Cerebellar cortex (tissue), 1 donor: Measurements from ENCODE around the gene FAM200A.
"Not testable (repeated sequence)": the region's sequence is repeated elsewhere in the genome, so short reads cannot be mapped to it uniquely, and the experiment has no call there.

ENCODE experiments used
- DNase-seq: peaks from one replicate; pipeline ENCODE4 v3.0.0-alpha.2; 2015; ENCODE audit warnings: low spot score

Gene FAM200A

DNA sequence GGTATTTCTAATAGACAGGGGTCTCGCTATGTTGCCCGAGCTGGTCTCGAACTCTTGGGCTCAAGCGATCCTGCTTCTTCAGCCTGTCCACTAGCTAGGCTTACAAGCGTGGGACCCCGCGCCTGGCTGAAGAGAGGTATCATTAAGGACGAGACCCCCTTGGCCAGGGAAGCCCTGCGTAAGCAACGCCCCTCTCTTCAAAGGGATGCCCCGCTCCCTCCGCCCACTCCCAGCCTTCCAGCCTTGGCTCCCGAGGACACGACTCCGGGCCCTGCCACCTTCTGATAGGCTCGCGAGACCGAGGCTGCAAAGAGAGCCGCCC, 47.7 kb downstream of the FAM200A start:
- DNase-seq: peak; percentile 98

DNA sequence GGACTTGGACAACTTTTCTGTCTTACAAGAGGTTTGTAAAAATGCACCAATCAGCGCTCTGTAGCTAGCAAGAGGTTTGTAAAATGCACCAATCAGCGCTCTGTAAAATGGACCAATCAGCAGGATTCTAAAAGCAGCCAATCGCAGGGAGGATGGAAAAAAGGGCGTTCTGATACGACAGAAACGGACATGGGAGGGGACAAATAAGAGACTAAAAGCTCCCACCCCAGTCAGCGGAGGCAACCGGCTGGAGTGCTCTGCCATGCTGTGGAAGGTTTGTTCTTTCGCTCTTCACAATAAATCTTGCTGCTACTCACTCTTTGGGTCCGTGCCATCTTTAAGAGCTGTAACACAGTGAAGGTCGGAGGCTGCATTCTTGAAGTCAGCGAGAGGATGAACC, 50.7 kb downstream of the FAM200A start:
- DNase-seq: not testable (repeated sequence)

DNA sequence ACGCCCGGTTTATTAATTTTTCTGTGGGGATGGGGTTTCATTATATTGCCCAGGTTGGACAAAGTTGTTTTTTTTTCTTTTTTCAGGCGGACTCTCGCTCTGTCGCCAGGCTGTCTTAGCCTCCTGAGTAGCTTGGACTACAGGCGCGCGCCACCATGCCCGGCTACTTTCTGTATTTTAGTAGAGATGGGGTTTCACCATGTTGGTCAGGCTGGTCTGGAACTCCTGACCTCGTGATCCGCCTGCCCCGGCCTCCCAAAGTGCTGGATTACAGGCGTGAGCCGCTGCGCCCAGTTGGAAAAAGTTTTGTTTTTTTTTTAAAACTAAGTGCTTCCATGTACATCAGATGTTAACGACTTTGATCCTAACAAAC, 51.3 kb downstream of the FAM200A start:
- DNase-seq: no peak

DNA sequence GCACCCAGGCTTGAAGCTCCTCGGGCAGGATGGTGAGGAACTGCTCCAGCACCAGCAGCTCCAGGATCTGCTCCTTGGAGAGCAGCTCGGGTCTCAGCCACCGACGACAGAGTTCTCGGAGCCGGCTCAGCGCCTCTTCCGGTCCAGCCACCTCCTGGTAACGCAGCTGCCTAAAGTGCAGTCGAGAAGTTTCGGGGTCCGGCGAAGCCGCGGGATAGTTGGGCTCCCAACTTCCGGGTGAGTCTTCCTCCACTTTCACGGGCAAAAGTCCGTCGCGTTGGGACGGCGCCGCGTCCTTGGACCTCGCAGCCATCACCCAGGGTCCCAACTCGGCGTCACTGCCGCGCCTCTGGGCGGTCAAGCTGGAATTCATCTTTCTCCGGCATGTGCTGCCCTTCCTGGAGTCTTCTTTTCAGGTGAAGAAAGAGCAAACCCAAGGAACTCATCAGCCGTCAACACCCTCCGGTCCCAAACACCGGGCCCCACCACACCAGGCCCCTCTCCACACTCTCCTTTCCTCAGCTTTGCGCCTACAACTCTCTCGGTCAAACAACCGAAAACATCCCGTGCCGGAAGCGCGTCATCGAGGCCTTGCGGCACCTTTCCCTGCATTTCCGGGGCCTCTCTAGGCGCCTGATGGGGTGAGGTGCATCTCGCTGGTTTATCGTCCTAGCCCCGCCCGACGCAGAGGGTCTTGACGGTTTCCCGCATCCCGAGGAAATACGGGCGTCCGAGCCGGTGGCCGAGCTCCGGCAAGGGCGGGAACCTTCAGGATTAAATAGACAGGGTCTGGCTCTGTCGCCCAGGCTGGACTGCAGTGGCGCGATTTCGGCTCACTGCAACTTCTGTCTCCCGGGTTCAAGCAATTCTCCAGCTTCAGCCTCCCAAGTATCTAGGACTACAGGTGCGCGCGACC, 51.9 kb downstream of the FAM200A start, which contains the start of gene ZNF394:
Gene ZNF394 (minus strand): TSS at position 561 of the 916 bp plus-strand sequence. CDS start 188 bp downstream, at position 373.
- DNase-seq: peak; percentile 98

DNA sequence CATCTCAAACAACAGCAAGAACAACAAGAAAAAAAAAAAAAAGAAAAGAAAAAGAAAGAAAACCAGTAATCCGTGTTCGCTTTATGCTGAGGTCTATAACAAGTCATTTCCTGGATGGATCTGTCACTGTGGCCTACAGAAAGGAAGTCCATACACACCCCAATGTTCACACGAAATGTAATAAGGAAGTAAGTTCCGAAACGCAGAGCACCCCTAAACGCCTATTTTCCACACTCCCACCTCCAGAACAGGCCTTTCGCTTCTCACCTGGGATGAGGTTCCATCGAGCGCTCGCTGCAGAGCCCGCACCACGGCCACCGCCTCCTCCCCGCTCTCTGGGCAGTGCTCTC, 52.6 kb downstream of the FAM200A start:
- DNase-seq: no peak

DNA sequence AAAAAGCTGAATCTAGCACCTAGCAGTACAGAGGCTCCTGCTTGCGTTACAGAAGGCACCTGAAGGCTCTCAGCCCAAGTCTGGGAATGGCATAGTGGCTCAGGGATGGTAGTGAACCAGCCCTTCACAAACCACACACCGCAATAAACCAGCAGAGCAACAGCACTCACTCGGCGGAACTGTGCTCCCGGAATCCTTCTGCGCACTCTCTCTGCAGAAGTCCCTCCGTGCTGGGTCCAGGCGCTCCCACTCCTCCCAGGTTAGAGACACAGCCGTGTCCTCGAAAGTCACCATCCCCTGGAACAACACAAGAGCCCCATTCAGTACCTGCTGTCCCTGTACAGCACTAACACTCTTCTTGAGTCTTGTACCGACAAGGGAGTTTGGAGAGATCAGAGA, 53.4 kb downstream of the FAM200A start:
- no peak for DNase-seq

DNA sequence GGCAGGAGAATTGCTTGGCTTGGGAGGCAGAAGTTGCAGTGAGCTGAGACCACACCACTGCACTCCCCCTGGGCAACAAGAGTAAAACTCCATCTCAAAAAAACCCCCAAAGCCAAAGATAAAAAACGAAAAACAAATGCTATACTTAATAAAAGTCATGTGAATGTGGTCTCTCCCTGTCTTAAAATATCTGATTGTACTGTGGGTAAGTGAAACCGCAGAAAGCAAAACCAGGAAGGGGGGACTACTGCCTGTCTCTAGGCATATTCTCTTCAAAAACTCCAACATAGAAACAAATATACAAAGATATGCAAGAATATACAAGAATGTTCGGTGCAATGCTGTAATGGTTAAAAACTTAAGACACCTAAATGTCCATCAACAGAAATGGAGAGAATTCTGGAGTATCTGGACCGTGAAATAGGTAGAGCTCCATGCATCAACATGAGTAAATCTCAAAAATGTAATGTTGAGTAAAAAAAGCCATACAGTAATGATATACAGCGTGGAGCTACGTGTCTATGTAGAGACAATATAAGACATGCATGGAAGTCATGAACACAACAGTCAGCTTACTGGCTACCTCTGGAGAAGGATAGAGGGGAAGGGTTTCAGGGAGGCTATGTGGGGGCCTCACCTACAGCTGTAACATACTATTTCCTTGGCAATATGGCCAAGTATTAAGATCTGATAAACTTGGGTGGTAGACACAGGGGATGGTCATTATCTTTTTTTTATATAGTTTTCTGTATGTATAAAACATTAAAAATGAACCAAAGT, 54.0 kb downstream of the FAM200A start:
- DNase-seq: no peak
